BJ (cell line): Measurements from ENCODE around the gene E2F8. TPM values are rescaled to one million over a fixed set of nuclear protein-coding genes. Genes with fewer than 3 reads are reported as not detected.

Experiments used
- CTCF ChIA-PET: fragments of 350-600 bp; formaldehyde crosslinking; extraction: SDS; loops from one replicate; lab custom pipeline; 2021; ENCODE audit warnings: antibody characterized with exemption, inconsistent platforms; lab: Yijun Ruan, JAX
- POLR2A ChIA-PET: fragments of 300-600 bp; sonication (Branson Sonifier 250); formaldehyde crosslinking; extraction: SDS; loops from one replicate; lab custom pipeline; 2021; ENCODE audit warnings: antibody characterized with exemption; lab: Charles Lee
- DNase-seq: peaks from one replicate; pipeline ENCODE4 v3.0.0-alpha.2; 2011; ENCODE audit warnings: low read depth
- H3K27me3 ChIP-seq: 2 replicates; pipeline ENCODE4 v1.6.0; 2011; ENCODE audit warnings: low read length; ENCODE audit not compliant: control insufficient read depth, insufficient read depth
- H3K36me3 ChIP-seq: 2 replicates; pipeline ENCODE4 v1.5.1; 2011; ENCODE audit warnings: low read length; ENCODE audit not compliant: control insufficient read depth, insufficient read depth
- H3K4me3 ChIP-seq: 2 replicates; pipeline ENCODE4 v1.5.1; 2011; ENCODE audit warnings: low read depth, mild to moderate bottlenecking, control low read depth, low read length
- polyA plus RNA-seq: library from polyadenylated mRNA; depleted of rRNA; stranded (reverse); fragments of >200 nt; gene quantifications from 2 replicates; pipeline ENCODE4 v1.2.3, GENCODE V29; 2011; rRNA removed
- TF ChIP-seq, protein P1 (sequence below): IDR thresholded peaks from 2 replicates; pipeline ENCODE4 v1.5.1; 2011; ENCODE audit warnings: low read depth, mild to moderate bottlenecking, control low read depth, inconsistent platforms, low read length, moderate library complexity; ENCODE audit not compliant: insufficient read depth

The E2F8 gene
- polyA plus RNA-seq, 1 experiment = 2.0 TPM

DNA sequence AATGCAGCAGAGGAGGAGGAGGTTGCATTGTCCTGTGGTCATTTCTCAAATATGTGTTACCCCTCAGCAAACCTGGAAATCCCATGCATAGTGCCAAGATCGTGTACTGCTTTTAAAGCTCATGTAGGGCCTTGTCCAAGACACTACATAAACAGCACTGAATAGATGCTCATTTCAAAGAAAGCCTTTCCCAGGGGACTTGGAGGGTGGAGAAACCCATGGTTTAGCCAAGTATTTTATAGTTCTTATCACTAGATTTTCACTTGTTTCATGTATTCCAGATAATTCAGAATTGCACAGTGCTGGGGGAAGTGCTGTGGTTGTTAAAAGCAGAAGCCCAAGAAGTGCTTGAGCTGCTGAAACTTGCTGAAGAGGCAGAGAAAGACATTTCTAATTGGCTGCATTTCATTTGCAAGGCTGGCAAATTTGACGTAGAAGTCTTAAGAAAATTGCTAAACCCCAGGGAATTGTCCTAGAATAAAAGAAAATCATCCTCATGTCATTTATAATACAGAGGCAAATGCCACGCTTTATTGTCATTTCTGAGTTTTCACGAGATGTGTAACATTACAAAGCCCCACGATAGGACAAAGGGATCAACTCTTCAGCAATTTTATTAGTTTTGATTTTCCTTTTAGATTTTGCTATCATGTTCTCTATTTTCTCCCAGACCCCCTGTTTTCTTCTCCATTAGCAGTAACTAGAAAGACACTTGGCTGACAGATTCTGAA is 59.0 kb downstream of the E2F8 start:
- H3K27me3 ChIP-seq = no peaks in the 10 kb centered on the region
- H3K4me3 ChIP-seq = no peak overlapping the region
- ChIA-PET CTCF (interaction anchor here (0.9 kb wide), 1 partner anchor 17 kb away, joined by 3 read pairs; no protein-coding TSS in a partner anchor), POLR2A (no interaction called here)
- DNase-seq = no peak
- H3K36me3 ChIP-seq = no peaks in the 10 kb centered on the region
- TF ChIP-seq, protein P1, sequence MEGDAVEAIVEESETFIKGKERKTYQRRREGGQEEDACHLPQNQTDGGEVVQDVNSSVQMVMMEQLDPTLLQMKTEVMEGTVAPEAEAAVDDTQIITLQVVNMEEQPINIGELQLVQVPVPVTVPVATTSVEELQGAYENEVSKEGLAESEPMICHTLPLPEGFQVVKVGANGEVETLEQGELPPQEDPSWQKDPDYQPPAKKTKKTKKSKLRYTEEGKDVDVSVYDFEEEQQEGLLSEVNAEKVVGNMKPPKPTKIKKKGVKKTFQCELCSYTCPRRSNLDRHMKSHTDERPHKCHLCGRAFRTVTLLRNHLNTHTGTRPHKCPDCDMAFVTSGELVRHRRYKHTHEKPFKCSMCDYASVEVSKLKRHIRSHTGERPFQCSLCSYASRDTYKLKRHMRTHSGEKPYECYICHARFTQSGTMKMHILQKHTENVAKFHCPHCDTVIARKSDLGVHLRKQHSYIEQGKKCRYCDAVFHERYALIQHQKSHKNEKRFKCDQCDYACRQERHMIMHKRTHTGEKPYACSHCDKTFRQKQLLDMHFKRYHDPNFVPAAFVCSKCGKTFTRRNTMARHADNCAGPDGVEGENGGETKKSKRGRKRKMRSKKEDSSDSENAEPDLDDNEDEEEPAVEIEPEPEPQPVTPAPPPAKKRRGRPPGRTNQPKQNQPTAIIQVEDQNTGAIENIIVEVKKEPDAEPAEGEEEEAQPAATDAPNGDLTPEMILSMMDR = no peak

- POLR2A ChIA-PET = no interaction called here
- H3K27me3 ChIP-seq = no peaks in the 10 kb centered on the region
- no peak for DNase-seq
- CTCF ChIA-PET = no interaction called here
- H3K4me3 ChIP-seq = no peak overlapping the region
- TF ChIP-seq, protein P1 = no peak
- peaks cover 1% of the 10 kb centered on the region; the same call in 1 of the 2 replicates for H3K36me3 ChIP-seq
Observed at GRCh38 chr11:19176629-19177186, 64.0 kb downstream of the E2F8 start.

Other genes starting within 250 kb of the E2F8 start
- not detected in 2 replicates for gene MRGPRX2, start 180.2 kb downstream of the E2F8 start, polyA plus RNA-seq
- 9.3 and 16.7 TPM in 2 replicates for gene ZDHHC13, start 123.8 kb downstream of the E2F8 start, polyA plus RNA-seq
- not detected in 2 replicates for gene CSRP3, start 39.0 kb downstream of the E2F8 start, polyA plus RNA-seq